GM10248 (cell line): ENCODE data around the gene XCR1.

Experiments
- CTCF ChIA-PET: fragments of 300-600 bp; sonication (Branson Sonifier 250); formaldehyde crosslinking; extraction: SDS; loops from one replicate; lab custom pipeline; 2021; ENCODE audit warnings: antibody characterized with exemption; lab: Yijun Ruan, JAX
- POLR2A ChIA-PET: fragments of 350-650 bp; sonication (Branson Sonifier 250); formaldehyde crosslinking; extraction: SDS; loops from one replicate; lab custom pipeline; 2020; ENCODE audit warnings: antibody characterized with exemption; lab: Yijun Ruan, JAX
- DNase-seq: peaks from one replicate; pipeline ENCODE4 v3.0.0; 2012; ENCODE audit errors: extremely low spot score
- TF ChIP-seq, protein P1 (sequence below): IDR thresholded peaks from 2 replicates; pipeline ENCODE4 v1.5.1; 2012; ENCODE audit warnings: mild to moderate bottlenecking, low read depth; ENCODE audit errors: extremely low read depth, missing control alignments, control extremely low read depth

XCR1 gene

DNA sequence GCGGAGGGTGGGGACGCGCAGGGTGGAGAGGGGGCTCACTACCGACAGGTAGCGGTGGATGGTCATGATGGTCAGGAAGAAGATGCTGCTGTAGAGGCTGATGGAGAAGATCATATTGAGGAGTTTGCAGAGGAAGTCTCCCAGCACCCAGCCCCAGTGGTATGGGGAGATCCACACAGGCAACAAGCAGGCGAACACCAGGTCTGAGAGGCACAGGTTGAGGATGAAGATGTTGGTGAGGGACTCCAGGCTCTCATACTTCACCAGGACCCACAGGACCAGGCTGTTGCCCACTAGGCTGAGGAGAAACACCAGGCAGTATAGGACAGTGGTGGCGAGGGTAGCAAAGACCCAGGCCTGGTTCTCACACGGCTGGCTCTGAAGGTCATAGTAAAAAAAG, 5.8 kb downstream of the XCR1 start:
- POLR2A ChIA-PET: no interaction called here
- CTCF ChIA-PET: interaction anchor here (1.5 kb wide), 1 partner anchor 57 kb away, joined by 5 read pairs; no protein-coding TSS in a partner anchor
- TF ChIP-seq, protein P1, sequence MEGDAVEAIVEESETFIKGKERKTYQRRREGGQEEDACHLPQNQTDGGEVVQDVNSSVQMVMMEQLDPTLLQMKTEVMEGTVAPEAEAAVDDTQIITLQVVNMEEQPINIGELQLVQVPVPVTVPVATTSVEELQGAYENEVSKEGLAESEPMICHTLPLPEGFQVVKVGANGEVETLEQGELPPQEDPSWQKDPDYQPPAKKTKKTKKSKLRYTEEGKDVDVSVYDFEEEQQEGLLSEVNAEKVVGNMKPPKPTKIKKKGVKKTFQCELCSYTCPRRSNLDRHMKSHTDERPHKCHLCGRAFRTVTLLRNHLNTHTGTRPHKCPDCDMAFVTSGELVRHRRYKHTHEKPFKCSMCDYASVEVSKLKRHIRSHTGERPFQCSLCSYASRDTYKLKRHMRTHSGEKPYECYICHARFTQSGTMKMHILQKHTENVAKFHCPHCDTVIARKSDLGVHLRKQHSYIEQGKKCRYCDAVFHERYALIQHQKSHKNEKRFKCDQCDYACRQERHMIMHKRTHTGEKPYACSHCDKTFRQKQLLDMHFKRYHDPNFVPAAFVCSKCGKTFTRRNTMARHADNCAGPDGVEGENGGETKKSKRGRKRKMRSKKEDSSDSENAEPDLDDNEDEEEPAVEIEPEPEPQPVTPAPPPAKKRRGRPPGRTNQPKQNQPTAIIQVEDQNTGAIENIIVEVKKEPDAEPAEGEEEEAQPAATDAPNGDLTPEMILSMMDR: no peak
- DNase-seq: no peak

DNA sequence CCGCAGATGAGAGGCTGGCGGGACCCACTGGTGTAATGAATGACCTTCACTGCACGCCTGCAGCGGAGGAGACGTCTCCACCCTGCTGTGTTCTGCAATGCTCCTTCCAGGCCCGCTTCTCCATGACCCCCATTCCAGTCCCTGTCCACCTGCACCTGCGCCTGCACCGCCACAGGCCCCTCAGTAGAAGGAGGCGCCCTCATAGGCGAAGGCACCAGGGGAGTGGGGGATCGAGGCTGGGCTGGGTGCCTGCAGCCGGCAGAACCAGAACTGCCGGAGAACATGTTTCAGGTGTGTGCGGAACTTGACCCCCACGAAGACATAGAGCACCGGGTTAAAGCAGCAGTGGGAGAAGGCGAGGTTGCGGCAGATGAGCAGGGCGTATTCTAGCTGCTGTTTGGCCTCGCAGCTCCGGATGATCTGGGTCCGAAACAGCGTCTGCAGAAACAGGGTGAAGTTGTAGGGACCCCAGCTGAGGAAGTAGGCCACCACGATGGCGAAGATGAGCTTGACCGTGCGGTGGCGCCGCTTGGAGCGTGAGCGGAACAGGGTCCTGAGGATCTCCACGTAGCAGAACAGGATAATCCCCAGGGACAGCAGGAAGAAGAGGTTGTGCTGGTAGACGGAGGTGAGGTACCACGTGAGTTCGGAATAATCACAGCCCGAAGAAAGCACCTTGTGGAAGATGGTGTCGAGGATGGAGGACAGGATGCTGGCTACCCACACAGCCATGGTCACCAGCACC, 6.3 kb downstream of the XCR1 start:
- TF ChIP-seq, protein P1: no peak
- no peak for DNase-seq
- ChIA-PET CTCF (interaction anchor here (1.0 to 1.5 kb wide), 3 partner anchors 8 to 82 kb away, joined by 3 to 5 read pairs (median 4); no protein-coding TSS in a partner anchor), POLR2A (no interaction called here)

DNA sequence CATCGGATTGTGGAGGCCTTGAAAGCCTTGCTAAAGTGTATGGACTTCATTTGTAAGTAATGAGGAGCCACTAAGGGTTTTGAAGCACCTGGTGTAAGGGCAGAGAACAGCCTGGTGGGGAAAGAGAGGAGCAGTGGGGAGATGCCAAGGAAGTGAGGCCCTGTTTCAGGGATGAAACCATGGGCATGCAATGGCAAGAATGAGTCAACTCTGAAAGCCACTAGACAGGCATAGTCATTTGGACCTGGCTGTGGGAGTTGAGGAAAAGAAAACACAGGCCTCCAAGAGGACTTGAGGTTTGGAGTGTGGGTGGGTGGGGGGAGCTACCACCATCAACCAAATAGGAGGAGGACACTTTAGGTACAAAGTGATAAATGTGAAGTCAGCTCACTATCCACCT, 7.6 kb downstream of the XCR1 start:
- TF ChIP-seq, protein P1: no peak
- ChIA-PET CTCF (interaction anchor here (0.7 to 2.9 kb wide), 4 partner anchors 9 to 81 kb away, joined by 3 to 15 read pairs (median 4); no protein-coding TSS in a partner anchor), POLR2A (no interaction called here)
- DNase-seq: no peak

DNA sequence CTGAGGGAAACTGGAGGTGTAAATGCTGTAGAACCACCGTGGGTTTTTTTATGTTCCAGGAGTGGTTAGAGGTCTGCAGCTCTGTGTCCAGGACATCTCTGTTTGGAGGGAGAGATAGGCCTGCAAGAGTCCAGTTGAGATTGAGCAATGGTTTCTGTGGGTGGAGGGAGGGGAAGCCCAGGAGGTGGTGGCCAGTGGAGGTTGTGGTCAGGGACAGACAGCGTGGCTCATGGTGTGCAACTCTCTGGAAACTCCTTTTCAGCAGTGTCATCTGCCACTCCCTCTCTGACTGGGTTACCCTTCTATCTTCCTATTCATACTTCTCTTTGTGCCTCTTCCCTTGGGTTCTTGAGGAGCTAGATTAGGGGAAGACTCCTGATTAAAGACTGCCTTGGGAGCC, 9.6 kb downstream of the XCR1 start:
- ChIA-PET CTCF (interaction anchor here (1.0 to 2.9 kb wide), 4 partner anchors 11 to 61 kb away, joined by 3 to 15 read pairs (median 4); no protein-coding TSS in a partner anchor), POLR2A (no interaction called here)
- DNase-seq: no peak
- TF ChIP-seq, protein P1: no peak

DNA sequence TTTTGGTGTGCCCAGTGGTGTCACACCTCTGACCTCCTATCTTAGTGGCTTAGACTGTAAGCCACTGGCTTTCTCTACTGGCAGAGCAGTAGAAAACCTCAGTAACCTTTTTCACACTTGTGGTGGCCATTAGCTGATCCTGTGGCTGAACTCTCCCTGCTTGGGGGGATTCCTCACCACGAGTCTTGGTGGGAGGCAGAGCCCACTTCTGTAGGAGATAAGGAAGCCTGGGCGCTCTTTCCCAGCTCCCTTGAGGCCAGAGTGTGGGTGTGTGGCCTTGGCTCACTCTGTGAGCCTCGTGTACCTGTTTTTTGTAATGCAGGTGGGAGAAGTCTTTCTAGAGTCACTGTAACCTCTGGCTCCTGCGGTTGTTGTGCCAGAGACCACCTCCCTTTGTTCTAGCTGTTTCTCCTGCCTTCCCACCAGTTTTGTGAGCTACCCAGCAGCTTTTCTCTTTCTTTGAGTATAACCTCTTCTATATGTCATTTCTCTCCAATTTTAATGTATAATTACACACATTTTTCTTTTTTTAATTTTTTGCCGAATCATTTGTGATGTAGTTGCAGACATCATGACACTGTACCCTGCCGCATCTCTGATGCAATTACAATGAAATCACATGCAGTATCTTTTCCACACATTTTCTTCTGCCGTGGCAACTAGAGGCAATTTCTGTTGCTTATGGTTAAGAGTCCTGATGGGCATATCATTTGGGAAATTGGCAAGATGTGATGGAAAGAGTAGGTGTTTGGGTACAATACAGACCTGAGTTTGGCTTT, 13.8 kb downstream of the XCR1 start:
- no peak for DNase-seq
- POLR2A ChIA-PET: no interaction called here
- CTCF ChIA-PET: interaction anchor here (1.2 to 1.4 kb wide), 3 partner anchors 8 to 56 kb away, joined by 3 to 5 read pairs (median 3); no protein-coding TSS in a partner anchor
- TF ChIP-seq, protein P1: no peak

DNA sequence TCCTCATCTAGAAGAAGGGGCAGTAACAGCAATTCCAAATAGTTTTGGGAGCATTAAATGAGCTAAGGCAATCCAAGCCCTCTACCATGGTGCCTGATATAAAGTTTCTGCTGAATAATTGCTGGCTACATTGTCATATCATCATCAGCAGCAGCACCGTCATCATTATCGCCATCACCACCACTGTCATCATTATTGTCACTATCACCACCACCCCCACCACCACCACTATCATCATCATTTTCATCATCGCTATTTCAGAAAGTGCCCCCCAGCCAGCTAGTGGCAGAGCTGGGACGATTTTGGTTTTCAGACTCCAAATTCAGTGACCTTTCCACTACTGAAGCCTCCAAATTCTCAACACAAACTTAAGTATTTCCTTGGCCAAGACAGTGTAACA, 15.0 kb downstream of the XCR1 start:
- DNase-seq: no peak
- POLR2A ChIA-PET: no interaction called here
- CTCF ChIA-PET: interaction anchor here (1.4 kb wide), 1 partner anchor 10 kb away, joined by 3 read pairs; no protein-coding TSS in a partner anchor
- TF ChIP-seq, protein P1: no peak
